ENCODE results near the gene SLC5A10.
"Not testable (repeated sequence)": the region's sequence is repeated elsewhere in the genome, so short reads cannot be mapped to it uniquely, and the experiment has no call there.

SLC5A10 gene

GRCh38 chr17:18946536-18946935 lies 5.4 kb upstream of the SLC5A10 start:
- peaks cover 2 to 5% of the 10 kb centered on the region in 2 donors for H3K27me3 ChIP-seq (ENCODE audit: control insufficient read depth in 1 of 2, insufficient read depth in 2 of 2, low read length in 2 of 2)
- no peak overlapping the region for H3K9ac ChIP-seq (ENCODE audit: low read depth in 1 of 2, low read length in 2 of 2)
- H3K27ac ChIP-seq (ENCODE audit: low read depth, low read length) = no peak overlapping the region
- H3K4me1 ChIP-seq (ENCODE audit: control insufficient read depth in 1 of 2, insufficient read depth in 2 of 2, low read length in 2 of 2) = no peaks in the 10 kb centered on the region
- no peaks in the 10 kb centered on the region for H3K36me3 ChIP-seq (ENCODE audit: control insufficient read depth in 1 of 2, insufficient read depth in 2 of 2, low read length in 2 of 2)
- no peaks in the 10 kb centered on the region for H3K9me3 ChIP-seq (ENCODE audit: control insufficient read depth in 1 of 2, low read length in 2 of 2)
- no peak overlapping the region for H3K4me3 ChIP-seq (ENCODE audit: low read depth in 1 of 2, low read length in 2 of 2)

DNA sequence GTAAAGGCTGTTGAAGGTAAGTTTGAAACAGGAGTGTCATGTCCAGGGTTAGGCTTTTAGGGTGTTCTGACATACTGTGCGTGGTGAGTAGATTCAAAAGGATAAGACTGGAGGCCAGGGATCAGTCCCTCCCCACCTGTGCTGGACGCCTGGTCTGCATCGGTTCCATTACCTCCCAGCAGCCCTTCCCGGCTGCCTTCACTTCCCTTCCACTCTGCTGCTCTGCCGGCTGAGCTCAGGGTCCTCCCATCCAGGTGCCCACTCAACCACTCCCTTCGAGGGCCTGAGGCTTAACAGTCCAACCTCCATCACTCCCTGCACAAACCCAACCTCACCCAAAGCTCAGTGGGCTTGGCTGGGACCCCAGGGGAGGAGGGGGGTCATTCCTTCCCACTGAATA lies 4.1 kb upstream of the SLC5A10 start:
- Histone ChIP-seq H3K9me3 (ENCODE audit: control insufficient read depth in 1 of 2, low read length in 2 of 2) (no peaks in the 10 kb centered on the region), H3K27me3 (ENCODE audit: control insufficient read depth in 1 of 2, insufficient read depth in 2 of 2, low read length in 2 of 2) (peaks cover 2 to 5% of the 10 kb centered on the region in 2 donors), H3K36me3 (ENCODE audit: control insufficient read depth in 1 of 2, insufficient read depth in 2 of 2, low read length in 2 of 2) (no peaks in the 10 kb centered on the region), H3K9ac (ENCODE audit: low read depth in 1 of 2, low read length in 2 of 2) (no peak overlapping the region), H3K4me1 (ENCODE audit: control insufficient read depth in 1 of 2, insufficient read depth in 2 of 2, low read length in 2 of 2) (no peaks in the 10 kb centered on the region), H3K4me3 (ENCODE audit: low read depth in 1 of 2, low read length in 2 of 2) (no peak overlapping the region), H3K27ac (ENCODE audit: low read depth, low read length) (no peak overlapping the region)

- no peak overlapping the region for H3K4me3 ChIP-seq (ENCODE audit: low read depth in 1 of 2, low read length in 2 of 2)
- H3K36me3 ChIP-seq (ENCODE audit: control insufficient read depth in 1 of 2, insufficient read depth in 2 of 2, low read length in 2 of 2) = no peaks in the 10 kb centered on the region
- no peaks in the 10 kb centered on the region for H3K9me3 ChIP-seq (ENCODE audit: control insufficient read depth in 1 of 2, low read length in 2 of 2)
- no peak overlapping the region for H3K9ac ChIP-seq (ENCODE audit: low read depth in 1 of 2, low read length in 2 of 2)
- H3K27me3 ChIP-seq (ENCODE audit: control insufficient read depth in 1 of 2, insufficient read depth in 2 of 2, low read length in 2 of 2) = peaks cover 2 to 5% of the 10 kb centered on the region in 2 donors
- no peaks in the 10 kb centered on the region for H3K4me1 ChIP-seq (ENCODE audit: control insufficient read depth in 1 of 2, insufficient read depth in 2 of 2, low read length in 2 of 2)
- H3K27ac ChIP-seq (ENCODE audit: low read depth, low read length) = no peak overlapping the region
These were observed 3.4 kb upstream of the SLC5A10 start for GRCh38 chr17:18948476-18949006.

GRCh38 chr17:18949566-18949965 lies 2.4 kb upstream of the SLC5A10 start:
- peaks cover 2 to 5% of the 10 kb centered on the region in 2 donors for H3K27me3 ChIP-seq (ENCODE audit: control insufficient read depth in 1 of 2, insufficient read depth in 2 of 2, low read length in 2 of 2)
- H3K9me3 ChIP-seq (ENCODE audit: control insufficient read depth in 1 of 2, low read length in 2 of 2) = no peaks in the 10 kb centered on the region
- H3K4me3 ChIP-seq (ENCODE audit: low read depth in 1 of 2, low read length in 2 of 2) = no peak overlapping the region
- H3K9ac ChIP-seq (ENCODE audit: low read depth in 1 of 2, low read length in 2 of 2) = no peak overlapping the region
- no peak overlapping the region for H3K27ac ChIP-seq (ENCODE audit: low read depth, low read length)
- no peaks in the 10 kb centered on the region for H3K4me1 ChIP-seq (ENCODE audit: control insufficient read depth in 1 of 2, insufficient read depth in 2 of 2, low read length in 2 of 2)
- no peaks in the 10 kb centered on the region for H3K36me3 ChIP-seq (ENCODE audit: control insufficient read depth in 1 of 2, insufficient read depth in 2 of 2, low read length in 2 of 2)

DNA sequence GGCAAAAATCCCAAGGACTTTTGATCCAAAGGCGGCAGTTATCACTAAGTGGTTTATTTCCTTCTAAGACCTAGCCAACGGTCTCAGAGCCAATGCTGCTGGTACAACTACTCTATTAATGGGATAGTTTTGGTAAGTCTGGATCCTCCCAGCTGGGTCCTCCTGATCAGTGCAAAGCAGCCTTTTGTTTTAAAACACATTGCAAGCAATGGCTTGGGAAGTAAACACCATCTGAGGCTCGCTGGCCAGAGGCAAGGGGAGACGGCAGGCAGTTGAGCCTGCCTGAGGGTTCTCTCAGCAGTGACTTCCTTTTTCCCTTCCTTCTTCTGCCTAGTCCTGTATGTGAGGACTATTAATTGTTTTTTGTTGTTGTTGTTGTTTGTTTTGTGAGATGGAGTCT lies 1.6 kb upstream of the SLC5A10 start:
- no peak overlapping the region for H3K27ac ChIP-seq (ENCODE audit: low read depth, low read length)
- no peaks in the 10 kb centered on the region for H3K9me3 ChIP-seq (ENCODE audit: control insufficient read depth in 1 of 2, low read length in 2 of 2)
- H3K9ac ChIP-seq (ENCODE audit: low read depth in 1 of 2, low read length in 2 of 2) = no peak overlapping the region
- no peaks in the 10 kb centered on the region for H3K4me1 ChIP-seq (ENCODE audit: control insufficient read depth in 1 of 2, insufficient read depth in 2 of 2, low read length in 2 of 2)
- no peaks in the 10 kb centered on the region for H3K36me3 ChIP-seq (ENCODE audit: control insufficient read depth in 1 of 2, insufficient read depth in 2 of 2, low read length in 2 of 2)
- H3K4me3 ChIP-seq (ENCODE audit: low read depth in 1 of 2, low read length in 2 of 2) = no peak overlapping the region
- H3K27me3 ChIP-seq (ENCODE audit: control insufficient read depth in 1 of 2, insufficient read depth in 2 of 2, low read length in 2 of 2) = peaks cover 2 to 5% of the 10 kb centered on the region in 2 donors

GRCh38 chr17:18950944-18951905 lies 740 bp upstream of the SLC5A10 start:
- Histone ChIP-seq H3K27me3 (ENCODE audit: control insufficient read depth in 1 of 2, insufficient read depth in 2 of 2, low read length in 2 of 2) (peaks cover 1 to 5% of the 10 kb centered on the region in 2 donors), H3K4me1 (ENCODE audit: control insufficient read depth in 1 of 2, insufficient read depth in 2 of 2, low read length in 2 of 2) (no peaks in the 10 kb centered on the region), H3K4me3 (ENCODE audit: low read depth in 1 of 2, low read length in 2 of 2) (no peak overlapping the region), H3K9me3 (ENCODE audit: control insufficient read depth in 1 of 2, low read length in 2 of 2) (no peaks in the 10 kb centered on the region), H3K36me3 (ENCODE audit: control insufficient read depth in 1 of 2, insufficient read depth in 2 of 2, low read length in 2 of 2) (no peaks in the 10 kb centered on the region), H3K27ac (ENCODE audit: low read depth, low read length) (no peak overlapping the region), H3K9ac (ENCODE audit: low read depth in 1 of 2, low read length in 2 of 2) (no peak overlapping the region)

- H3K27me3 ChIP-seq (ENCODE audit: control insufficient read depth in 1 of 2, insufficient read depth in 2 of 2, low read length in 2 of 2) = peaks cover 0 to 5% of the 10 kb centered on the region in 2 donors
- H3K4me1 ChIP-seq (ENCODE audit: control insufficient read depth in 1 of 2, insufficient read depth in 2 of 2, low read length in 2 of 2) = no peaks in the 10 kb centered on the region
- no peak overlapping the region for H3K9ac ChIP-seq (ENCODE audit: low read depth in 1 of 2, low read length in 2 of 2)
- no peak overlapping the region for H3K4me3 ChIP-seq (ENCODE audit: low read depth in 1 of 2, low read length in 2 of 2)
- H3K27ac ChIP-seq (ENCODE audit: low read depth, low read length) = no peak overlapping the region
- no peaks in the 10 kb centered on the region for H3K9me3 ChIP-seq (ENCODE audit: control insufficient read depth in 1 of 2, low read length in 2 of 2)
- H3K36me3 ChIP-seq (ENCODE audit: control insufficient read depth in 1 of 2, insufficient read depth in 2 of 2, low read length in 2 of 2) = no peaks in the 10 kb centered on the region
These were observed 1.3 kb downstream of the SLC5A10 start for GRCh38 chr17:18953231-18953728.

DNA sequence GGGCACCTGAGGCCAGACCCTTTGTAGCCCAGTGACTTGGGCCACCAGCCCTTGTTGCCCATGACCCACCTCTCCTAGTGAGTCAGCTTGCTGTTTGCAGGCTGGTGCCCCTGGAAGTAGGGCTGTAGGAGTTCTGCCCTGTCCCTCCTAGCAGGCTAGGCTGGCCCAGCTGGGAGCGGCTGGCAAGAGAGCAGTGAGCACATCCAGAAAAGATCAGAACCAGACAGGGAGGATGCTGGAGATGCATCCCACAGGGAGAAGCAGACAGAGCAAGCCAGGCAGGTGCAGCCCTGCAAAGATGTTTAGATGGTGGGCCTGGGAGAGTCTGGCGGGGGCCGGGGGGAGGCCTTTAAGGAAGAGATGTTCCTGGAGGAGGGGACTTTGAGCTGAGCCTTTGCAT lies 2.4 kb downstream of the SLC5A10 start:
- Histone ChIP-seq H3K4me1 (ENCODE audit: control insufficient read depth in 1 of 2, insufficient read depth in 2 of 2, low read length in 2 of 2) (no peaks in the 10 kb centered on the region), H3K9me3 (ENCODE audit: control insufficient read depth in 1 of 2, low read length in 2 of 2) (no peaks in the 10 kb centered on the region), H3K9ac (ENCODE audit: low read depth in 1 of 2, low read length in 2 of 2) (no peak overlapping the region), H3K27ac (ENCODE audit: low read depth, low read length) (no peak overlapping the region), H3K36me3 (ENCODE audit: control insufficient read depth in 1 of 2, insufficient read depth in 2 of 2, low read length in 2 of 2) (no peaks in the 10 kb centered on the region), H3K27me3 (ENCODE audit: control insufficient read depth in 1 of 2, insufficient read depth in 2 of 2, low read length in 2 of 2) (peaks cover 0 to 5% of the 10 kb centered on the region in 2 donors), H3K4me3 (ENCODE audit: low read depth in 1 of 2, low read length in 2 of 2) (no peak overlapping the region)

DNA sequence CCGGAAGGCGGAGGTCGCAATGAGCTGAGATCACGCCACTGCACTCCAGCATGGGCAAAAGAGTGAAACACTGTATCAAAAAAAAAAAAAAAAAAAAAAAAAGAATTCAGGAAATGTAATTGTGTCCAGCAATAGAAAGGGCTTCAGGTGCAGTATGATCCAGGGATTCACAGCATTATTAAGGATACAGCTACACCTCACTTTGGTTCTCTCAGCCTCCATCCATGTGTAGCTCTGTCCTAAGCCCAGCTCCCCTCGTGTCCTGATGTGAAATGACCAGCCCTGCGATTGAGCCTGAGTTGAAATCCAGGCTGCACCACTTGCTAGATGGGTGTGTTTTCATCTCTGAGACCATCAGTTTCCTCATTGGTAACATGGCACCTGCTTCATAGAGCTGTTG lies 3.0 kb downstream of the SLC5A10 start:
- Histone ChIP-seq H3K4me1 (ENCODE audit: control insufficient read depth in 1 of 2, insufficient read depth in 2 of 2, low read length in 2 of 2) (no peaks in the 10 kb centered on the region), H3K4me3 (ENCODE audit: low read depth in 1 of 2, low read length in 2 of 2) (no peak overlapping the region), H3K27ac (ENCODE audit: low read depth, low read length) (no peak overlapping the region), H3K36me3 (ENCODE audit: control insufficient read depth in 1 of 2, insufficient read depth in 2 of 2, low read length in 2 of 2) (no peaks in the 10 kb centered on the region), H3K9me3 (ENCODE audit: control insufficient read depth in 1 of 2, low read length in 2 of 2) (no peaks in the 10 kb centered on the region), H3K27me3 (ENCODE audit: control insufficient read depth in 1 of 2, insufficient read depth in 2 of 2, low read length in 2 of 2) (peaks cover 0 to under 1% of the 10 kb centered on the region in 2 donors), H3K9ac (ENCODE audit: low read depth in 1 of 2, low read length in 2 of 2) (no peak overlapping the region)

- not testable (repeated sequence) for H3K9ac ChIP-seq (ENCODE audit: low read depth in 1 of 2, low read length in 2 of 2); H3K36me3 ChIP-seq (ENCODE audit: control insufficient read depth in 1 of 2, insufficient read depth in 2 of 2, low read length in 2 of 2); H3K4me3 ChIP-seq (ENCODE audit: low read depth in 1 of 2, low read length in 2 of 2); H3K27me3 ChIP-seq (ENCODE audit: control insufficient read depth in 1 of 2, insufficient read depth in 2 of 2, low read length in 2 of 2); H3K4me1 ChIP-seq (ENCODE audit: control insufficient read depth in 1 of 2, insufficient read depth in 2 of 2, low read length in 2 of 2); H3K9me3 ChIP-seq (ENCODE audit: control insufficient read depth in 1 of 2, low read length in 2 of 2); H3K27ac ChIP-seq (ENCODE audit: low read depth, low read length)
These were observed 4.1 kb downstream of the SLC5A10 start for GRCh38 chr17:18956021-18956420.
